Epithelial cell of esophagus (primary cell): ENCODE results near the gene GLG1.

Experiments
- DNase-seq: peaks from one replicate; pipeline ENCODE4 v3.0.0; 2010; ENCODE audit warnings: low read depth
- H3K4me3 ChIP-seq: 2 replicates; pipeline ENCODE4 v1.5.1; 2011; ENCODE audit warnings: mild to moderate bottlenecking, low read length, control low read depth
- CTCF ChIP-seq: IDR thresholded peaks from 2 replicates; pipeline ENCODE4 v1.5.1; 2011; ENCODE audit warnings: low read depth, mild to moderate bottlenecking, low read length, control low read depth, inconsistent platforms; ENCODE audit not compliant: insufficient read depth; ENCODE audit errors: missing control alignments

GLG1 gene

GRCh38 chr16:74603848-74604247, 3.1 kb downstream of the GLG1 start:
- no peak overlapping the region for H3K4me3 ChIP-seq
- TF ChIP-seq CTCF: no peak
- no peak for DNase-seq

GRCh38 chr16:74601126-74601871, 5.6 kb downstream of the GLG1 start:
- H3K4me3 ChIP-seq: no peak overlapping the region
- DNase-seq: peak; percentile 44
- TF ChIP-seq CTCF: no peak

GRCh38 chr16:74596586-74596985, 10.3 kb downstream of the GLG1 start:
- no peak for DNase-seq
- no peak for TF ChIP-seq CTCF
- H3K4me3 ChIP-seq: no peak overlapping the region

GRCh38 chr16:74592847-74593246, 14.1 kb downstream of the GLG1 start:
- DNase-seq: no peak
- H3K4me3 ChIP-seq: no peak overlapping the region
- TF ChIP-seq CTCF: no peak

GRCh38 chr16:74591876-74592650, 14.9 kb downstream of the GLG1 start:
- H3K4me3 ChIP-seq: no peak overlapping the region
- no peak for DNase-seq
- no peak for TF ChIP-seq CTCF

- no peak for TF ChIP-seq CTCF
- H3K4me3 ChIP-seq: no peak overlapping the region
- no peak for DNase-seq
Observed at GRCh38 chr16:74586948-74587347, 20.0 kb downstream of the GLG1 start.
